GM18951 (cell line): ENCODE data around the gene LCN10.

Source experiments
- POLR2A ChIP-seq: IDR thresholded peaks from 4 replicates; pipeline ENCODE4 v1.6.1; 2011; ENCODE audit warnings: mild to moderate bottlenecking; ENCODE audit not compliant: insufficient read length, insufficient read depth; ENCODE audit errors: extremely low read depth
- in situ Hi-C: fragments of 300-500 bp; cut with MboI; formaldehyde crosslinking; loops from one replicate; pipeline ENCODE4 v1.12.0; 2022; ENCODE audit warnings: low sequenced_read_pairs, mixed read lengths, inconsistent platforms; ENCODE audit not compliant: unreplicated experiment

The LCN10 gene

GRCh38 chr9:136691316-136692184, 51.2 kb downstream of the LCN10 start:
- in situ Hi-C loops: no loop called here
- TF ChIP-seq POLR2A: no peak

- TF ChIP-seq POLR2A: no peak
- in situ Hi-C loops: no loop called here
Measured at GRCh38 chr9:136690806-136691261, 51.9 kb downstream of the LCN10 start.

GRCh38 chr9:136690104-136690805, 52.5 kb downstream of the LCN10 start:
- in situ Hi-C loops: no loop called here
- no peak for TF ChIP-seq POLR2A

- in situ Hi-C loops: no loop called here
Measured at GRCh38 chr9:136689108-136689460, 53.7 kb downstream of the LCN10 start.

GRCh38 chr9:136688274-136689107, 54.2 kb downstream of the LCN10 start:
- TF ChIP-seq POLR2A: no peak
- in situ Hi-C loops: no loop called here

More at GRCh38 chr9:136689108-136689460, 53.7 kb downstream of the LCN10 start:
- TF ChIP-seq POLR2A: no peak
